GM10248 (cell line): Measurements from ENCODE around the gene RAP2A.

ENCODE experiments used
- CTCF ChIA-PET: fragments of 300-600 bp; sonication (Branson Sonifier 250); formaldehyde crosslinking; extraction: SDS; loops from one replicate; lab custom pipeline; 2021; ENCODE audit warnings: antibody characterized with exemption; lab: Yijun Ruan, JAX
- POLR2A ChIA-PET: fragments of 350-650 bp; sonication (Branson Sonifier 250); formaldehyde crosslinking; extraction: SDS; loops from one replicate; lab custom pipeline; 2020; ENCODE audit warnings: antibody characterized with exemption; lab: Yijun Ruan, JAX
- DNase-seq: peaks from one replicate; pipeline ENCODE4 v3.0.0; 2012; ENCODE audit errors: extremely low spot score
- TF ChIP-seq, protein P1 (sequence below): IDR thresholded peaks from 2 replicates; pipeline ENCODE4 v1.5.1; 2012; ENCODE audit warnings: mild to moderate bottlenecking, low read depth; ENCODE audit errors: extremely low read depth, missing control alignments, control extremely low read depth

The RAP2A gene

DNA sequence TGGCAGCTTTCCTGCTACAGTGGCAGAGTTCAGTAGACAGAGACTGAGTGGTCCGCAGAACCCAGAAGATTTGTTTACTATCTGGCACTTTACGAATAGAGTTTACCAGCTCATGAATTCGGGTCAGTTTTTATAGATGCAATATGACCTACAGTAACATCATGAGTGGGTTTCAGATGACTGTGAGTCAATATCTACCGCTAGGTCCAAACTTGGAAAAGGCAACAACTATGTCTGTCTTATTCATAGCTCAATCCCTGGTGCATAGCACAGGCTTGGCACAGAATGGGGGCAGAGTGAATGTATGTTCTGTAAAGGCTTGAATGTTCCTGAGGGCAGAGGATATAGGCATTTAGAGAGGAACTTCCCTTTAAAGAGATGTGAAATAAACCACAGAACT lies 65.2 kb downstream of the RAP2A start:
- ChIA-PET CTCF (interaction anchor here (1.2 kb wide), 1 partner anchor 9 kb away, joined by 5 read pairs; no protein-coding TSS in a partner anchor), POLR2A (no interaction called here)
- TF ChIP-seq, protein P1, sequence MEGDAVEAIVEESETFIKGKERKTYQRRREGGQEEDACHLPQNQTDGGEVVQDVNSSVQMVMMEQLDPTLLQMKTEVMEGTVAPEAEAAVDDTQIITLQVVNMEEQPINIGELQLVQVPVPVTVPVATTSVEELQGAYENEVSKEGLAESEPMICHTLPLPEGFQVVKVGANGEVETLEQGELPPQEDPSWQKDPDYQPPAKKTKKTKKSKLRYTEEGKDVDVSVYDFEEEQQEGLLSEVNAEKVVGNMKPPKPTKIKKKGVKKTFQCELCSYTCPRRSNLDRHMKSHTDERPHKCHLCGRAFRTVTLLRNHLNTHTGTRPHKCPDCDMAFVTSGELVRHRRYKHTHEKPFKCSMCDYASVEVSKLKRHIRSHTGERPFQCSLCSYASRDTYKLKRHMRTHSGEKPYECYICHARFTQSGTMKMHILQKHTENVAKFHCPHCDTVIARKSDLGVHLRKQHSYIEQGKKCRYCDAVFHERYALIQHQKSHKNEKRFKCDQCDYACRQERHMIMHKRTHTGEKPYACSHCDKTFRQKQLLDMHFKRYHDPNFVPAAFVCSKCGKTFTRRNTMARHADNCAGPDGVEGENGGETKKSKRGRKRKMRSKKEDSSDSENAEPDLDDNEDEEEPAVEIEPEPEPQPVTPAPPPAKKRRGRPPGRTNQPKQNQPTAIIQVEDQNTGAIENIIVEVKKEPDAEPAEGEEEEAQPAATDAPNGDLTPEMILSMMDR: no peak
- DNase-seq: no peak

DNA sequence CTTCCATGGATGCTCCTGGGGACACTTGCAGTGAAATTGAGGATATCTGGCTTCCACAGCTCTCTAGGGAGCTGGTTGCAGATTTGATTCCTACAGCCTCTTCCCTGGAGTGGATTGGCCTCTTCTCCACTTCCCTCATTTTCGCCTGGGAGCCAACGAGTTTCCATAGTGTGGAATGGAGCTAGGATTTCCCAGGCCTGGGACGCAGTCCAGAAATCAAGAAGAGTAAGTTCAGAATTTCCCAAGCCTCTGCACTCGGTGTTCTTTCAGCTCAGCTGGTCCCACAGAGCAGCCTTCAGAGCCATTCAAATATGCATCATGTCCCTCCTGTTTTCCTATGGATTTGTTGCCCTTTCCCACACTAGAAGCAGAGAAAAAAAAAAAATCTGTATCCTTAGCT lies 68.2 kb downstream of the RAP2A start:
- TF ChIP-seq, protein P1: no peak
- no peak for DNase-seq
- CTCF ChIA-PET: interaction anchor here (1.6 to 1.8 kb wide), 3 partner anchors 12 to 25 kb away, joined by 3 to 4 read pairs (median 4); no protein-coding TSS in a partner anchor
- POLR2A ChIA-PET: no interaction called here

DNA sequence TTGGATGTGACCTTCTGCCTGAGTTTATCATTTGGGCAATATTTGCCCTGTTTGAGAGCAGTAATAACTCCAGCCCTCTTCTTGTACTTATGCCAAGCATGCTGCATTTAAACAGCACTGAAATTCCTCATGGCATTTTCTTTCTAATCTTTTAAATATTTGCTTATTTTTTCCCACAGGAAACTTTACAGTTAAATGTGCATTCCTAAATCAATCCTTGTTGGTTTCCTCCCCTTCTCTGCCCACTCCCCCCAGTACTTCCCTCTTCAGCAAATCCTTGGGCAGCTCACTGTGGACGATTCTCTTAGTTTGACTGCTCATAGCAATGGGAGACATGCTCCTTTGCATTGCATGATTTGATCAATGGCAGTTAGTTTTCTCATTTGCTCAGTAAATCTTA lies 68.7 kb downstream of the RAP2A start:
- TF ChIP-seq, protein P1: no peak
- no peak for DNase-seq
- ChIA-PET CTCF (interaction anchor here (1.6 to 1.8 kb wide), 3 partner anchors 13 to 26 kb away, joined by 3 to 4 read pairs (median 4); no protein-coding TSS in a partner anchor), POLR2A (no interaction called here)

DNA sequence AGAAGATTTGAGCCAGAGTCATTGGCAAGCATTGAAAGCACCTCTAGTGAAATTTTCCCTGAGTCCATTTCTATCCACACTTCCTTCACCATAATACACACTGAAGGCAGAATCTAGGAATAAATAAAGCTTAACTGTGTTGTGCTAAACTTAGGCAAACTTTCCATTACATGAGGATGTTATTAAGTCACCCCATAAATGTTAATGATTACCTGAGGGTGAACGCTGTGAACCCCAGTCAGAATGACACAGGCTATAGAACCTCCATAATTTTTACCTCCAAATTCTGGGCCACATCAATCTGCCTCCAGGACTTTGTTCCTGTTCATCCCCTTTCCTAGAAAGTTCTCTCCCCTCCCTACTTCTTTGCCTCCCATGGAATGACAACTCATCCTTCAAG lies 71.0 kb downstream of the RAP2A start:
- POLR2A ChIA-PET: no interaction called here
- CTCF ChIA-PET: no interaction called here
- no peak for DNase-seq
- TF ChIP-seq, protein P1: no peak

DNA sequence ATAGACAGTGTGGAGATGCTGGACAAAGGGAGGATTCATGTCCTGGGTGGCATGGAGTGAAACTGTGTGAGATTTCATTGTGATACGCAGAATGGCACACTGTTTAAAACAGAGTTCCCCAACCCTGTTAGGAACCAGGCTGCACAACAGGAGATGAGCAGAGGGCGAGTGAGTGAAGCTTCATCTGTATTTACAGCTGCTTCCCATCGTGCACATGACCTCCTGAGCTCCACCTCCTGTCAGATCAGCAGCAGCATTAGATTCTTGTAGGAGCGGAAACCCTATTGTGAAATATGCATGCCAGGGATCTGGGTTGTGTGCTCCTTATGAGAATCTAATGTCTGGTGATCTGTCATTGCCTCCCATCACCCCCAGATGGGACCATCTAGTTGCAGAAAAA lies 72.5 kb downstream of the RAP2A start:
- no peak for DNase-seq
- POLR2A ChIA-PET: no interaction called here
- CTCF ChIA-PET: interaction anchor here (1.1 to 1.2 kb wide), 3 partner anchors 14 to 397 kb away, joined by 3 to 5 read pairs (median 4); no protein-coding TSS in a partner anchor
- TF ChIP-seq, protein P1: no peak

DNA sequence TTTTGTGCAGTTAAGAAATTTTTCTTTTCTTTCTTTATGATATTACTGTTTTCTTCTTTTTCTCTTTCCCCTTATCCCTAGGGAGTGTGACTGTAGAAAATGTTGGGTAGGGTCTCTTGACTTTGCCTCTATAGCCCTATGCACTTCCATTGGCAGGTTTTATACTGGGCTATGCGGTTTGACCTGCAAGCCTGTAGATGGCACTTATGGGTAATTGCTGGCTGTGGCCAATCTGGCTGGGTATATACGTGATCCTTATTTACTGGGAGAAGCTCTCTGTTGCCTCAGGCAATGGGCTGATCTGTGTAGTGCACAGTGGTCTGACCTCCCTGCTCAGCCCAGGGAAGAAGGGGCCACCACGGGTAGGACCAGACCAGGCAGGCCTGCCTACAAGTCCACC lies 78.8 kb downstream of the RAP2A start:
- ChIA-PET CTCF (no interaction called here), POLR2A (no interaction called here)
- DNase-seq: no peak
- TF ChIP-seq, protein P1: no peak
